NCI-H524 treated with DMSO at 0.1 percent for 48 hours (cell line): Measurements from ENCODE around the gene S100A5.
A peak's percentile ranks its signal among the peaks of the same experiment; 100 is the strongest.
"Not testable (repeated sequence)": the region's sequence is repeated elsewhere in the genome, so short reads cannot be mapped to it uniquely, and the experiment has no call there.

Experiments used
- DNase-seq: peaks from one replicate; lab custom pipeline; 2025; lab: John Stamatoyannopoulos, UW

S100A5 gene

DNA sequence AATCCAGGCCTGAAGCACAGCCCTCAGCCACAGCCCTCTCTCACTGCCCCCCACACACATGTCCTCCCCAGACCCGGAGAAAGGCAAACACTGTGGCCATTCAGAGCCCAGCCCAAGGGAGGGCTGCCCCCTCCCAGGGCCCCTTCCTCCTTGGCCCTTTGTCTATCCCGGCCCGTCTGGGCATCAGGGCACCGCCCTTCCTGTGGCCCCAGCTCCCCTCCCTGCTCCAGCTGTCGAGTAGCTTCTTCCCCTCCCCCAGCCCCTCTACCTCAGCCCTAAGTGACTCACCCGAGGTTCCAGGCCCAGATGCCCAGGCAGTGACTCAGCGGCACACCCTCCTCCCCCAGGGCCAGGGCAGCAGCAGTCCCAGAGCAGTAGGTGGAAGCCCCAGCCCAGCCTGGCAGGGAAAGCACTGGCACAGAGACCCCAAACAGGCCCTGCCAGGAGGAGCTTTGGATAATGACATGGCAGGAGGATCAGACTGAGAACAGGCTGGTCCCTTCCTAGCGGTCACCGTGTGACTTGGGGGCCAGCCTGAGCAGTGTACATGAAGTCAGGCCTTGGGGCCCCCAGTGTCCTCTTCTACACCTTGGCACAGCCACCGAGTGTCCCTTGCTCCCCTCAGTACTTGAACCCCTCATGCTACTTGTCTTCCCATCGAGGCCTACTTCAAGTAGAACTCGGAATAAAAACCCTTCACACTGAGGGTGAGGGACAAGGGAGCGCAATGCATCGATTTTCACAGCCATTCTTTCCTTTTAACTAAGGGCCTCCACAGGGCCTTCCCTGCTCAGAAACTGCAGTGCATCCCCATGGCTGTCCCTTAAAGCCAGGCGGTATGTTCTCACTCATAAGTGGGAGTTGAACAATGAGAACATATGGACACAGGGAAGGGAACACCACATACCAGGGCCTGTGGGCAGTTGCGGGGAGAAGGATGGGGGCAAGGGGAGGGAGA lies 26.0 kb upstream of the S100A5 start:
- DNase-seq: peak; percentile 84

DNA sequence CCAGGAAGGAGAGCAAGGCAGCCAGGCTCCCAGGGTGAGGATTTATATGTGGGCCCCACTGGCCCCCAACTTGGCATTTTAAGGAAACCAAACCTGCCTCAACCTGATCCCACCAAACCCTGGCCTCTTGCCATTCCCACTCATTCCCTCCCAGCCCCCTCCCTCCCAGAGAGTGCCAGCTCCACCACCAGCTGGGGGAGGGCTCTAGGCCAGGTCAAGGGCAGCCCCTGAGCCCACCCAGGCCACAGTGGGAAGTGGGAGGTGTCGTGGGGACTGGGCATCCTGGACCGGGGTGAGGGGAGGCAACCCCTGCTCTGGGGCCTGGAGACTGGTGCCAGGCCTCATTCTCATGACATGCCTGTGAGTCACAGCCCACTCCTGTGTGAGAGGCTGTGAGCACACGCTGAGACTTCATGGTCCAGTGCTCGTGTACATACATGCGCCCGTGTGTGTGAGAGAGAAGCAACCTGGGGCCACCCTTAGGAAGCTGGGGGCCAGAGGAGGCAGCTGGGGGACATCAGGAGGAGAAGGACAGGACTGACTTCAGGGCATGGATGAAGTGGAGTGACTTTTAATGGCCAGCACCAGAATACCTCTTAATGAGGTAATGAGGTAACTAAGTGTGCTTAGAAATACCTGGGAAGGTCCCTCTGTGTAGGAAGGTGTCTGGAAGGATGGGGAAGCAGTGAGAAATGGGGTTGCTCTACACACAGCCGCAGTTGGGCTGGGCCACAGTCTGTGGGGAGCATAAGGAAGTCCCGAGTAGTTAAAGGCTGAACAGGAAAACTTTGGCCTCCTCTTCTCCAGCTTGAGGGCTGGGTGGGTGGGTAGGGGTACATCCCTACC lies 25.0 kb upstream of the S100A5 start, which contains the start of gene S100A2:
S100A2 (minus strand) TSS at position 316 of the 846 bp plus-strand sequence. CDS start 1,967 bp downstream, outside the sequence.
- DNase-seq: no peak

DNA sequence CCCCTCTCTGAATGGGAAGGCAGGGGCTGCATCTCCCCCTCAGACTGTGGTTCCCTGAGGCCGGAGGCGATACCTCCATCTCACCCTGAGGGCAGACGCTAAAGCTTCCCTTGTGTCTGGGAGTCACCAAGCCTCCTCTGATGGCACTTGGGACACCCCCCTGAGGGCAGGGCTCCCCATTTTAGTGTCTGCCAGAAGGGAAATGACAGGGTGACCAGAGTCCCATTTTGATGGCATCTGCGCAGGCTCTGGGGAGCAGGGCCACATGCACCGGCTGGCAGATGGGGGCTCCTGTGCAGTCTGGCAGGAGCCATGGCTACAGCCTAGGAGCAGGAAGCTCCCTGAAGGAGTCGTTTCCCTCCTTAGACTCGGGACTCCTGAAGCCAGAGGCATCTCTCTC lies 23.3 kb upstream of the S100A5 start:
- no peak for DNase-seq

- no peak for DNase-seq
These were observed 22.8 kb upstream of the S100A5 start for GRCh38 chr1:153563483-153563901.

DNA sequence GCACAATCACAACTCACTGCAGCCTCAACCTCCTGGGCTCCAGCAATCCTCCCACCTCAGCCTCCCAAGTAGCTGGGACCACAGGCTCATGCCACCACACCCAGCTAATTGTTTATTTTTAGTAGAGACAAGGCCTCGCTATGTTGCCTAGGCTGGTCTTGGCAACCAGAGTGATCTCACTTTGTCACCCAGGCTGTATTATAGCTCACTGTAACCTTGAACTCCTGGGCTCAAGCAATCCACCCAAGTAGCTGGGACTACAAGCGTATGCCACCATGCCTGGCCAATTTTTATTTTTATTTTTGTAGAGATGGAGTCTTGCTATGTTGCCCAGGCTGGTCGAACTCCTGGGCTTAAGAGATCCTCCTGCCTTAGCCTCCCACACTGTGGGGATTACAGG lies 21.3 kb upstream of the S100A5 start:
- DNase-seq: not testable (repeated sequence)

- no peak for DNase-seq
These were observed 20.8 kb upstream of the S100A5 start for GRCh38 chr1:153561466-153561985.

DNA sequence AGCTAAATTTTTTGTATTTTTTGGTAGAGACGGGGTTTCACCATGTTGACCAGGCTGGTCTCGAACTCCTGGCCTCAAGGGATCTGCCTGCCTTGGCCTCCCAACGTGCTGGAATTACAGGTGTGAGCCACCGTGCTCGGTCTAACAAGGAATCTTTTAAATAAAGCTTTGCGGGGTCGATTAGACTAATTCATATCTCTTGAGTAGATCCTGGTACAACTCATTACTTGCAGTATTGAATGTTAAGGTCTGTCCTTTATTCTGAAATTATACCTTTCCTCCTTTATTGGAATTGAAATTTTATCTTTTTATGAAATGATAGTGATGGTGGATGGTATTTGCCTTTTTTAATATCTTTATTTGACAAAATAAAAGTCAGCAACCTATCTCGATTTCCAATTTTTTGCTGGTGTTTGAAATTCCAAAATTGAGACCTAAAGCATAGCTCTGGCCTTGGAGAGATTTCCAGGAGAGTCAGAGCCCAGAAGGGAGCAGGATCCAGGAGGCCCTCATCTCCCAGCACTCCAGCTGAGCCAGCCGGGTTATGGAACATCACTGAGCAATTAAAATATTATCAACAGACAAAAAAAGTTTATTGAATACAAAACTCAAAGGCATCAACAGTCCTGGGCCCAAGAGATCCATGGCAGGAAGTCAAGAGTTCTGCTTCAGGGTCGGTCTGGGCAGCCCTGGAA lies 20.2 kb upstream of the S100A5 start:
- no peak for DNase-seq

GRCh38 chr1:153560241-153560640 lies 19.5 kb upstream of the S100A5 start:
- DNase-seq: no peak

DNA sequence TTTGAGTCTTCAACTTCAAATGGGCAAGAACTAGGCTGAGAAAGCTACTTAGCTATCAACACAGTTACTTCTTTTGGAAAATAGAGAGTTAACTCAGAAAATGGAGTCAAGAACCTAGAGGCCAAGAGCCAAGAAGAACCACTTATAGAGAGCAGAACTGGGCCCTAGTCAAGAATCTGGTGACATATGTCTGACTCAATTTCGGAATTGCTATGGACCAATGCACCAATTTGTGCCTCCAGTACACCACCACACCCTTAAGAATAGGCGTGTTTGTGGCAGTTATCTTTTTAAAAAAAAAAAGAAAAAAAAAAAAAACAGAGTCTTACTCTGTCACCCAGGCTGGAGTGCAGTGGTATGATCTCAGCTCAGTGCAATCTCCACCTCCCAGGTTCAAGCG lies 17.1 kb upstream of the S100A5 start:
- DNase-seq: no peak

- no peak for DNase-seq
These were observed 15.6 kb upstream of the S100A5 start for GRCh38 chr1:153556348-153556747.

DNA sequence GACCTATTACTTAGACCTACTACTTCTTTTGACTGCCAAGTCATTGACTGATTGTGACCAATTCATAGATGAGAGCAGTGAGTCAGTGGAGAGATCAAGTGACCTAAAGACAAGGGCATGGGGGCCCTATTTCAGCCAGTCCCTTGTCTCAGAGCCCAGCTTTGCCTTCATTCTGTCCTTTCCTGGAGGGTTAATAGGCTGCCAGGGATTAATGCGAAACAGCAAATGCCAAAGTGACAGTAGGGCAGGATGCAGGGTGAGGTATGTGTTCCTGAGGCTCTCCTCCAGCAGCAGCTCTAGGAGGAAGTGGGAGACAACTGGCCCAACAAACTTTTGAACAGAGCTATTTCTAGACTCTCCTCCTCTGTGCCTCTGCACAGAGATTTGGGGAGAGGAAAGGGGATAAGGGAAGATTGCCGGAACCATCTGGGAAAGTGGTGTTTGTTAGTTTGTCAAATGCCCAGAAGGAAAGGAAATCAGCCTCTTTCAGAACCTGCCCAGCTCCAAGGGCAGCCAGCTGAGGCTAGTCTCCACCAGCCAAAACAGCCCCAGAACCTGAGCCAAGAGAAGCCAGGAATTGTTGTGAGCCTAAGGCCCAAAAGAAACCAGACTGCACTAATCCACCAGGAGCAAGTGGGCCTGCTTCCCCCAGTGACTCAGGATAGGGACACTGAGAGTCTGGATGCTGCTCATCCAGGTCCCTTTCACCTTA lies 13.3 kb upstream of the S100A5 start:
- no peak for DNase-seq

- no peak for DNase-seq
These were observed 12.4 kb upstream of the S100A5 start for GRCh38 chr1:153553096-153553495.

DNA sequence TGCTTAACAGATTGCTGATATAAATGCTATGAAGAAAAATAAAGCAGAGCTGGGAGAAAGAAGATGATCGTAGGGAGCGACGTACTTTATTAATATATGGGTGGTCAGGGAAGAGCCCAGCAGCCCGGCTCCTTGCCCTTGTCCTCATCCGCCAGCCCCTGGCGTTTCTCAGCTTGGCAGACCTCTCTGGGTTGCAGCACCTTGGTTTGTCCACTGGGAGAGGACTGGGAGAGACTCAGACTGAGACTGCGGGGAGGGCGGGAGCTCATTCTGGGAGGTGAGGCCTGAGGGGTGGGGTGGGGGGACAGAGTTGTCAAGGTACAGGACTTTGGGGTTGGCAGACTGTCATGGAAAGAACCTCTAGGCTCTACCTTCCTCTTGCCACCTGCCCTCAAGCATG lies 11.6 kb upstream of the S100A5 start:
- no peak for DNase-seq

DNA sequence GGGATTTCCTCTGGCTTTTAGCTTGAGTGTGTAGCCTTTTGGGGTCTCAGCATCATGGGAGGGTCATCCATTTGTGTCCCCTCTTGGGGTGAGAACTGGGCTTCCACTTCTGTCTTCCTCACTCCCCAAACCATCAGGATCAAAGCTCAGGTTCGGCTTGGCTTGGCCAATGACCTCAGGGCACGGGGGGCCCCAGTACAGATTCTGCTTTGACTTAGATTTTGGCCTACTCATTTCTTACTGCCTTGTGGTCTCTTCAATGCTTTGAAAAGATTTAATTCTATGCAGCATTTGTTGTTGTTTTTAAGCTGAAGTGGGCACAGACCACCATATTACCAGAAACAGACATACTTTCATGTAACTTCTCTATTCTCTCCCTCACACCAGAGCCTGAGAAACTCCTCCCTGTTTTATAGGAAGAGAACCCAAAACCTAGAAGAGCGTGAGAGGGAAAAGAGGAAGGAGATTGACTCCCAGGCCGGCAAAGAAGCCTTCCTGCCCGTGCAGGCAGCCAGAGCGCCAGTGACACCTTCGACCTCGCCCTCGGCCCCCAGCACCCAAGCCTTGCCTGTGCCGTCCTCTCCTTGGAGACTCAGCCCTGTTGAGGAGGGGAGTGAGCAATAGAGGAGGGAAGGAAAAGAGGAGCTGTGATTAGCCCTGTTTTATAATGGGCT lies 10.2 kb upstream of the S100A5 start:
- no peak for DNase-seq

GRCh38 chr1:153550398-153550758 lies 9.6 kb upstream of the S100A5 start:
- DNase-seq: no peak

DNA sequence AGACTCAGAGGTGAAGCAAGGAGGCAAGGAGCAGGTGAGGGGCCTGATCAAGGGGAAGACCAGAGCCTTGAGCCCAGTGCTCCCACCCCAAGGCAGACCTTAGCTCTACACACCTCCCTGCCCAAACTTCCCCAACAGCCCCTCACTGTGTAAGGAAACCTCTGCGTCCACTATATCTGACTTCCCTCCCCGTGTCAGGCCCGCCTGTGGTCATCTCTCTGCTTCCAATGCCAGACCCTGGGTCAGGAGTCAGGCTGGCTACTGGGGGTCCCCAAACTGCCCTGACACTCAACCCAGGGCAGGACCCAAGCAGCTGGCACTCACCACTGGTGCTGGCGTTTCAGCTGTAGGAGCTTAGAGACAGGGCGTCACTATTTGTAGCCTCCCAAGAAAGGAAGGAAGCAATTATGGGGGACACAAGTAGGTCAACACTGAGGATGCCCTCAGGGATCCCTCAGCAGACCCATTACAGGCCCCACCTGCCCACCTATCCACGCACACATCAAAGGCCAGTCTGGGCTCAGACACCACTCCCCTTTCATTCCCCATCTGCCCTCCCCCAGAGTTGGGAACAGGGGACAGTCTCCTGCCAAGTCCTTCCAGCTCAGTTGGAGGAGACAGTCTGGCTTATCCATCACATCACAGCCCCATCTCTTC lies 9.1 kb upstream of the S100A5 start:
- DNase-seq: no peak

DNA sequence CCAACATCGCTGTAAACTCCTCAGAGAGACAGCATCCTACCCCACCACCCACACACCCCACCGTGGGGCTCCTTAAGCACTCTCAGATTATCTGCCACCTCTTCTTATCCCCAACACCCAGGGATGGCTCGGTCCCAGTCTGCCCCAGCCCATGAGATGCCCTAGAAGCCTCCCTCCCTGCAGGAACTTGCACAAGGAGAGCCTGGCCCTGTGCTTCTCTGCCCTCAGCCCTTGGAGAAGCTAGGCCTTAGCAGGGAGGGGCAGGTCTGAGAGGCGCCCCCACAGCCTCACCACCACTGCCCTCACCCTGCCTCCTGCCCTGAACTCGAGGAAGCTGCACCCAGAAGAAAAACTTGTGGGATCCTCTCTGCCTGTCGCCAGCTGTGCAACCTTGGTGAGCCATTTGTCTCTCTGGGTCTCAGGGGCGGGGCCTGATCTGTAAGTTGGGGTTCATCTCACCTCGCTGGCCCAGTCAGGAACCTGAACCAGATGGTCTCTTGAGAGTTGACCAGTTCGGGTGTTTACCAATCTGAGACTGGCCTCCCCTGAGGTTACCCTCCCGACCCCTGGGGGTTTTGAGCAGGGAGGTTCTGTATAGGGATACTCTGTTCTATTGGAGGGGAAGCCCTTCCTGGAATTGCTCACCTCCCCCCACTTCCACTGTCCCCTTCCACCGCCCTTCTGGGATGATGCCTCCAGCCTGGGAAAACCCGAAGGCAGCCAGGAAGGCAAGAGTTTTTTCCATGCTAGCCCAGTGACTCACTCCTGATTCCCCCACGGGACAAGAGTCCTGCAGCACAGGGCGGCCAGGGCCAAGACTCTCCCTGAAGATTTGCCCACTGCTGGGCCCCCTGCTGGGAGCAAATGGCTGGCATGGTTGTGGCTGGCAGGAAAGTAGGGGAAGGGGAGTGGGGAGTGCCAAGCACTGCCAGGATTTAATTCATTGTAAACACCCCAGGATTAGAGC lies 8.3 kb upstream of the S100A5 start, which contains the start of gene S100A3:
S100A3 (minus strand) TSS at position 537 of the 967 bp plus-strand sequence. CDS start 773 bp downstream, outside the sequence.
- no peak for DNase-seq

GRCh38 chr1:153547560-153548551 lies 7.1 kb upstream of the S100A5 start:
- no peak for DNase-seq
